Measurements from ENCODE around the gene VARS2.

VARS2 gene

DNA sequence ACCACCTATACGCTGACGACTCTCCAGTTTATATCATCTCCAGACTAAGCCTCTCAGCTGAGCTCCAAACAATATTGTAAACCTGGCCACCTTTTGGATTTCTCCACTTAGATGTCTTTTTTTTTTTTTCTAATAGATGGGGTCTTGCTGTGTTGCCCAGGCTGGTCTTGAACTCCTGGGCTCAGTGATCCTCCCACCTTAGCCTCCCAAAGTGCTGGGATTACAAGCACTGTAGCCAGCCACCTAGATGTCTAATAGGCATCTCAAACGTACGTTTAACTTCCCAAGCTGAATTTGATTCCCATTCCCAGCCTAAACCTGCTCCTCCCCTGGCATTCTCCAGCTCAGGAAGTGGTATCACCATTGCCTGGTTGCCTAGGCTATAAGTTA, 24.5 kb upstream of the VARS2 start:
- peaks cover 15% of the 10 kb centered on the region for H3K4me1 ChIP-seq
- no peak for DNase-seq
- H3K4me3 ChIP-seq (ENCODE audit: low read depth, low read length) = no peak overlapping the region
- TF ChIP-seq, protein P1, sequence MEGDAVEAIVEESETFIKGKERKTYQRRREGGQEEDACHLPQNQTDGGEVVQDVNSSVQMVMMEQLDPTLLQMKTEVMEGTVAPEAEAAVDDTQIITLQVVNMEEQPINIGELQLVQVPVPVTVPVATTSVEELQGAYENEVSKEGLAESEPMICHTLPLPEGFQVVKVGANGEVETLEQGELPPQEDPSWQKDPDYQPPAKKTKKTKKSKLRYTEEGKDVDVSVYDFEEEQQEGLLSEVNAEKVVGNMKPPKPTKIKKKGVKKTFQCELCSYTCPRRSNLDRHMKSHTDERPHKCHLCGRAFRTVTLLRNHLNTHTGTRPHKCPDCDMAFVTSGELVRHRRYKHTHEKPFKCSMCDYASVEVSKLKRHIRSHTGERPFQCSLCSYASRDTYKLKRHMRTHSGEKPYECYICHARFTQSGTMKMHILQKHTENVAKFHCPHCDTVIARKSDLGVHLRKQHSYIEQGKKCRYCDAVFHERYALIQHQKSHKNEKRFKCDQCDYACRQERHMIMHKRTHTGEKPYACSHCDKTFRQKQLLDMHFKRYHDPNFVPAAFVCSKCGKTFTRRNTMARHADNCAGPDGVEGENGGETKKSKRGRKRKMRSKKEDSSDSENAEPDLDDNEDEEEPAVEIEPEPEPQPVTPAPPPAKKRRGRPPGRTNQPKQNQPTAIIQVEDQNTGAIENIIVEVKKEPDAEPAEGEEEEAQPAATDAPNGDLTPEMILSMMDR (IDR thresholded peaks at IDR 0.05; ENCODE audit: low read depth, low read length) = no peak
- no peaks in the 10 kb centered on the region for H3K36me3 ChIP-seq
- no peaks in the 10 kb centered on the region for H3K9me3 ChIP-seq
- no peaks in the 10 kb centered on the region for H3K27me3 ChIP-seq

DNA sequence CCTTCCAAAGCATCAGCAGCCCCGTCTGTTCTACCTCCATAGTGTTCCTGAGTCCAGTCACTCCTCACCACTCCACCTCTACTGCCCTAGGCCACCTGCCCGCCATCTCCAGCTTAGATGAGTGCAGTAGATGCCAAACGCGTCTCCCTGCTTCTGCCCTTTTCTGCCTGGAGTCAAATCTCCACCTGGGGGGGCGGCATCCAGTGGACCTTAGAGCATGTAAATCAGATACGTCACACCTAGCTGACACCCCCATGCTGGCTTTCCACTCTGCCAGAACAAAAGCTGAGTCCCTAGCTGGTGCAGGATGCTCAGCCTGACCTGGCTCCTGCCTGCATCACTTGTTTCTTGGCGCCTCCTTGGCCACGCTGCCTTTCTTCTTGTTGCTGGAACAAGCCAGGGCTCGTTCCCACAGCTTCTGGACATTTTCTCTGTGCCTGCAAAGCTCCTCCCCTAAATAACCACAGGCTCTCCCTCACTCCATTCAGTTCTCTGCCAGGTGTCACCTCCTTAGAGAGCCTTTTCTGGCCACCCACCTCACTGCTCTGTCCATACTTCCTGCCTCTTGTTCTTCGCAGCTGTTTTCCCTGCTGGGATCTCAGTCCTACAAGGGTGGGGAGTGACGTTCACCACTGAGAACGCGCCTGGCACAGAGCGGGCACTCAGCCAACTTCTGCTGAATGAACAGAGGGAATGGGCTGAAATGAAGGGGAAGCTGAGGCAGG, 24.0 kb upstream of the VARS2 start:
- peaks cover 13% of the 10 kb centered on the region for H3K4me1 ChIP-seq
- H3K36me3 ChIP-seq = no peaks in the 10 kb centered on the region
- H3K9me3 ChIP-seq = no peaks in the 10 kb centered on the region
- H3K4me3 ChIP-seq (ENCODE audit: low read depth, low read length) = no peak overlapping the region
- peak; percentile 49 for DNase-seq
- TF ChIP-seq, protein P1 (IDR thresholded peaks at IDR 0.05; ENCODE audit: low read depth, low read length) = no peak
- no peaks in the 10 kb centered on the region for H3K27me3 ChIP-seq

DNA sequence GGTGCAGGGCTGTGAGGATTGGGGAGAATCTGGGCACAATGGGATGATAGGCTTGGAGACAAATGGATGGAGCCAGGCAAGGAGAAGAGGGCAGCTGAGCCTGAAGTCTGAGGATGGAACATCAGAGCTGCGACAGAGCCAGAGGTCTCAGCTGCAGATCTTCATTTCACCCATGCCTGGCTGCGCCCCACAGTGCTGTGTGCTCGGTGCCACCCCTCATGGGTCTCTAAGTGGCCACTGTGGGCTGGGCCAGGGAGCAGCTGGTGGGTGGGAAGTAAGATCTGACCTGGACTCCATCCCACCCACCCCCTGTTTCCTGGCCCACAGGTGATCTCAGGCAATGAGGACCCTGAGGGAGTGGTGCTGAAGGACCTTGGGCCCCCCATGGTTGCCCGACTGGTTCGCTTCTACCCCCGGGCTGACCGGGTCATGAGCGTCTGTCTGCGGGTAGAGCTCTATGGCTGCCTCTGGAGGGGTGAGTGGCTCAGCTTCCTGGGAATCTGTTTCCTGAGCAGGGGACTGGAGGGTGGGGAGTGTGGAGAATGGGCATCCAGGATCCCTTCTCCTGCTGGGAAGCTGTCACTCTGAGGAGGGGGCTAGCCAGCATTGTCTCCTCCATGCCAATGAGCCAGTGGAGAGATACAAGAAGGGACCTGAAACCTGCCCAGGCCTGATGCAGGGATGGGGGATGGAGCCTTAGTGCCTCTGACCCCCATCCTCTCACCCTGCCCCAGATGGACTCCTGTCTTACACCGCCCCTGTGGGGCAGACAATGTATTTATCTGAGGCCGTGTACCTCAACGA, 23.2 kb upstream of the VARS2 start:
- no peak for DNase-seq
- Histone ChIP-seq H3K9me3 (no peaks in the 10 kb centered on the region), H3K4me1 (peaks cover 6% of the 10 kb centered on the region), H3K27me3 (no peaks in the 10 kb centered on the region), H3K4me3 (ENCODE audit: low read depth, low read length) (no peak overlapping the region), H3K36me3 (no peaks in the 10 kb centered on the region)
- TF ChIP-seq, protein P1 (IDR thresholded peaks at IDR 0.05; ENCODE audit: low read depth, low read length) = no peak

DNA sequence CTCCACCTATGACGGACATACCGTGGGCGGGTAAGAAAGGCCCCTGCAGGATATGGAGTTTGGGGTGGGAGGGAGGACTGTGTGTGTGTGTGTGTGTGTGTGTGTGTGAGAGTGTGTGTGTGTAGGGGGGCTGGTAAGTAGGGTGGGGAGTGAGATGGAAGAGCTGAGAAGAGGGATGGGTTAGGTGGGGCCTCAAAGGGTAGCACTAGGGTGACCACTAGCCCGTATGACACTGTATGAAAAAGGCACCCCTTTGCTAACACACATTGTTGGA, 22.7 kb upstream of the VARS2 start:
- Histone ChIP-seq H3K9me3 (no peaks in the 10 kb centered on the region), H3K27me3 (no peaks in the 10 kb centered on the region), H3K36me3 (no peaks in the 10 kb centered on the region), H3K4me3 (ENCODE audit: low read depth, low read length) (no peak overlapping the region), H3K4me1 (peaks cover 4% of the 10 kb centered on the region)
- TF ChIP-seq, protein P1 (IDR thresholded peaks at IDR 0.05; ENCODE audit: low read depth, low read length) = no peak
- DNase-seq = no peak

DNA sequence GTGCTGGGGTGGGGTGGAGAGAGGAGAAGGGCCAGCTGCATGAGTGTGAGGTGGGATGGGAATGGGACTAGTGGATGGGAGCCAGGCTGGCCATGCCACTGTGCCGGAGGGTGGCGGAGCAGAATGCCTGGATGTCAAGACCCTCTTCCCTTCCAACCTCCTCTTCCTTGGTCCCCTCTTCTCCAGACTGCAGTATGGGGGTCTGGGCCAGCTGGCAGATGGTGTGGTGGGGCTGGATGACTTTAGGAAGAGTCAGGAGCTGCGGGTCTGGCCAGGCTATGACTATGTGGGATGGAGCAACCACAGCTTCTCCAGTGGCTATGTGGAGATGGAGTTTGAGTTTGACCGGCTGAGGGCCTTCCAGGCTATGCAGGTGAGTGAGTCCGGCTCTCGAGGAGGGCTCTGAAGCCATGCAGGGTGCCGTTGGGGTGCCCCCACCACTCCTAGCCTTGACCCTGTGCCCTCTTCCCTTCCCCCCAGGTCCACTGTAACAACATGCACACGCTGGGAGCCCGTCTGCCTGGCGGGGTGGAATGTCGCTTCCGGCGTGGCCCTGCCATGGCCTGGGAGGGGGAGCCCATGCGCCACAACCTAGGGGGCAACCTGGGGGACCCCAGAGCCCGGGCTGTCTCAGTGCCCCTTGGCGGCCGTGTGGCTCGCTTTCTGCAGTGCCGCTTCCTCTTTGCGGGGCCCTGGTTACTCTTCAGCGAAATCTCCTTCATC, 22.1 kb upstream of the VARS2 start:
- Histone ChIP-seq H3K27me3 (no peaks in the 10 kb centered on the region), H3K4me3 (ENCODE audit: low read depth, low read length) (no peak overlapping the region), H3K36me3 (no peaks in the 10 kb centered on the region), H3K9me3 (no peaks in the 10 kb centered on the region), H3K4me1 (no peaks in the 10 kb centered on the region)
- DNase-seq = no peak
- TF ChIP-seq, protein P1 (IDR thresholded peaks at IDR 0.05; ENCODE audit: low read depth, low read length) = no peak
